HG03558 (cell line): ENCODE results near the gene IRF4.

Experiments used
- ATAC-seq: cut with Tn5 transposase; IDR thresholded peaks from one replicate; pipeline ENCODE4 v1.9.1; 2021; ENCODE audit warnings: moderate number of reproducible peaks; ENCODE audit not compliant: unreplicated experiment; ENCODE audit errors: extremely low read depth

The IRF4 gene

DNA sequence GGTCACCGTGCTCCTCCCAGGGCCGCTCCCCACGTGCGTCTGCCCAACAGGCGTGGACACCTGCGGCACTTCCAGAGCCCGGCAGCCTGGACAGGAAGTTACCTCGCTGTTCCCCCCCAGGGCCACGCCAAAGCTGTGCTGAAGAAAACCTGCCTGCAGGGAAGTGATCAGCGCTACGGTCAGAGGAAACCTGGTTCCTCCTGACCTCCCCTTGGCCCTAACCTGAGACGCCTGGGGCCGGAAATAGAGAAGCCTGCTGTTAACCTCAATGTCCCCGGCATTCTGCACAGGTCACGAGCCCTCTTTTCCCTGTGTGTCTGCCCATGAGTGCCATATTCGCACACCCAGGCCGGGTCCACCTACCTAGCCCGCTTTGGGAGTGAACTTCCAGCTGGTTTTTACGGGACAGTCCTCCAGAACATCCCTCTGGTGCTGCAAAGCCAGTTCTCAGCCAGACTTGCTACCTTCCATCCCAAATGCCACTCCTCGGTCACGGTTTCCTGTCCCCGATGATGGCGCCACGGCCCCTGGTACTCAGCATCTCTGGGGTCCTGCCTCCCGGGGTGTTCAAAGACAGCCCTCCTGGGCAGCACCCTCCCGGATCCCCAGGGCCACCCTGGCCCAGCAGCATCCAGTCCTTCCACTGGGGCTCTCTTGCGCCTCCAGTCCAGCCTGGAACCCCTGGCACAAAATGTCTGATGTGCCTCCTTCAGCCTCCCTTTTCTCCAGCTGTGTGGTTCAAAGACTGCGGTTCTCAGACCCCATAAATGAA lies 12.0 kb upstream of the IRF4 start:
- peak; percentile 46 for ATAC-seq

DNA sequence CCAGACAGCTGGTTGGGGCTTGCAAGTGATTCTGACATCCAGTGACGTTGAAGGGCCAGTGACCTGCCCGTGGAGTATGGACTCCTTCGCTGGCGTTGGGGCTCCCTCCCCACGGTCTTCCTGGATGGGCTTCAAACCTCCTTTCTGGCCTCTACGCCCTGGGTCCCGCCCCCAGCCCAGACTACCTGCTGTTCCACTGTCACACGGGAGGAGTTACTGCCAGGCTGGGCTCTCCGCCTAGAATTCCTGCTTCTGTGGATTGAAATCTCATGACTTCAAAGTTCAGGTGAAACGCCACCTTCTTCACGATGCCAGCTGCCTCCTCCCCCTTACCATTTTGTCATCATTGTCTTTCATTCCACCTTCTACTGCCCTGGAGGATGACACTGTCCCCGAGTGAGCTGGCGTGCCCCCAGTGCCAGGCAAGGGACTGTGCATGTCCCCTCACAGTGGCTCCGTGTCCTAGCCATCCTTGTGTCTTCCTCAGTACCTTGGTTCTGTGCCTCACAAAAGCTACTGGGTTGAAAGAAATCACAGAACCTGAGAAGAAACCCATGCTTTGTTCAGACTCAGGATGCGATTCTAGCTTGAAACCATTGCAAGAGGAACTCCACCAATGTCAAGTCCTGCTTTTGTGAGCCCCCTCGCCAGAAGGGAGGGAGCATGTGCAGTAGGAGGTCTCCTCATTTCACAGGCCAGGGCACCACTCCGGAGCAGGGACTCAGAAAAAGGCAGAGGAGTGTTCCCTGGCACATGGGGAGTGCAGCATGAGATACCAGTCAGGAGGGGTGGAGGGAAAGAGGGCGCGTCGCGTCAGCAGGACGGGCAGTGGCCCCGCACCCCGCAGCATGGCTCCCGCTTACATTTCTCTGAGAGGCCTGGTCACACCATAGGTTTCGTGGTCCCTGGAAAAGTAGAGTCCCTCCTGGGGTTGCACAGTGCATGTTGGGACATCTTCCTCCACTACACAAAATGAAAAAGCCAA lies 11.0 kb upstream of the IRF4 start:
- ATAC-seq, result no peak

DNA sequence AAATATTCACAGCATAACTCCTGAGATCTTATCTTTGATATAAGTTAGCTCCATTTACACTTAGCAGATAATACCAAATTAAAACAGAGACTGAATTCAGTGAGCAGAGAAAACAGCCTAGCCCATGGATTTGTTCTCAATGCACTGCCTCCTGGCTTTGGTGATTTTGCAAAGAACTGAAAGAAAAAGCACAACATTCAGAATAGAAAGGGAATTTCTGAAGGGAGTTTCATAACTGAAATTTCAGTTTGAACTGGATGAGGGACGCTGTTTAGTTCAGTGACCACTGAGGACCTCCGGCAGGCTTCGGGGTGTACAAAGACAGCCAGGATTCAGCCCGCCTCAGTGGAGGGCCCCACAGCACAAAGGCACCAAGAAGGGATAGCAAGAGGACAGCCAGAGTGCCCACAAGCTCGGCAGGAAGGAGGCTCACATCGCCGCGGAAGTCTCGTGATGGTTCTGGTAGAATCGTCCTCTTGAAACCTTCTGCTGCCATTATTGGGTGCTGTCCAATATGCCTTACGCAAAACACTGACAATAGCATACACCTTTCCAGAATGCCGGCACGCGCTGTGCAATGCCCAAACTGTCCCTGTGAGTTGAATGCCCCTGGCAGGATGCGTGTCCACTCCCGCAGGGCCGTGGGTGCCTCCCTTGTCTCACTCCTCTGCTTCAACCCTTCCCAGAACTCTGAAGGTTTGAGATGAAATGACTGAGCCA lies 9.7 kb upstream of the IRF4 start:
- no peak for ATAC-seq

DNA sequence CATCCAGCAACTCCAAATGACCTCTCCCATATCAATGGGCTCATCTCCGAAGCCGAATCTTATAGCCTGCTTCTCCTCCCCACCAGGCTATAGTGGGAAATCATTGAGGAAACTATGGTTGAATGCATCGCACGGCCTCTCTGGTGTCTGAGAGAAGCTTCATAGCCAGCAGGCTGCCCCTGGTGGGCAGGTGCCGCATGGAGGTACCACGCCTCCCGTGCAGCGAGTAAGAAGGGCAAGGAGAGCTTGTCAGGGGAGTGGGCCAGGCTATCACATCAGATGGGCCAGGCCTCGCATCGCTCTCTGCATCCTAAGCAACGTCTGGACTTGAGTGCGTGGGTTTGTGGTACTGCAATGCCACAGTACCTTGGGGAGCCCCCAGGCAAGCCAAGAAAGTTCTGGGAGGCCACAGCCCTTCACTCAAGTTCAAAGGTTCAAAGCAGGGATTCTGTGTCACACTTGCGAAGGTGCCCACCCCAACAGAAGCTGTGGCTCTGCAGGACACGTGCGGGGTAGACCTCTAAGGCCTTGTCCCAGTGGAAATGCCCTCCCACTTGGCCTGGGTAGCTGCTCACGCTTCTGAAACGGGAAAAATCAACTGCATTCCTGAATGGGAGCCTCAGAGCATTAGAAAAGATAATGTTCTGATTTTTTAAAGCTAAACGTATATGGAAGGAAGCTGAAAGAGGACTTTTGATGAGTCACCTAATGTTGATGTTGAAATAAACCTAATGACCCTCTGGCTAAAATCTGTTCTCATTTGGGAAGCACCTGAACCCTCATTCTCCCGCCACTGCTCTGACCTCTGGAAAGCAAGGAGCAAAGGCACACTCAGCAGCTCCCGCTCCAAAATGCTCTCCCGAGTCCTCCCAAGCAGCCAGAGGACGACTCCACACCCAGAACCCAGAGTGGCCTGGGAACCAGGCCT lies 8.4 kb upstream of the IRF4 start:
- ATAC-seq, result no peak

DNA sequence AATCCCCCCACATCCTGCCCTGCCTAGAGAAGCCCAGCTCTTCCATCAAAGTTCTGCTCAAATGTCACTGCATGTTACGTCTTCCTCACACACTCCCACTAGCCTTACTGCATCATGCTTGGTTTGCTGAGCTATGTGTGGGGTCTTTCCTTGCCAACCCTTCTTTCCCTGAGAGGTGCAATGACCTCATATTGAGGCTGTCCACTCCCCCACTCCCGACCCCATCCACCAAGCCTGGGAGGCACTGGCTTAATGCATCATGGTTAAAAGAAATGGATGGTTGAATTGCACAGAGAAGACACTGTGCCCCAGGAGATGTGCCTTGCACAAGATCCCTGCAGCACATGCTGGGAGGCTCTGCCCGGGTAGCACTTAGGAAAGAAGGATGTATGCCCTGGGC lies 7.7 kb upstream of the IRF4 start:
- ATAC-seq, result no peak

DNA sequence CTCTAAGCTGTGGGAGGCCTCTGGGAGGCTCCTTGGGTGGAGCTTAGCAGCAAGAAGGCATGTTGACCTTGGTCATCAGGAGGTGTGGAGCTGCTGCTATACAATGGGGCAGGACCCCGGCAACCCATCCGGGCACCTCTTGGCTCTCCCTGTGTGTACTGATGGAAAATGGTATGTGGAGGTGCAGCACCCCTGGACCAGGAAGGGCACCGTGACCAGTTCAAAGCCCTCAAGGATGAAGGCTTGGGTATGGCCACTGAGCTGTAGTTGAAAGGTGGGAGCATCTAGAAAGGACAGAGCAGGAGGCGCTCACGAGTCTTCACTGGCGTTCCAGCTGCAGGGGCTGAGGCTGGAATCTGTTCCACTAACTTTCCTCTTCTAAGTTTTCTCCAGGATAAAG lies 6.7 kb upstream of the IRF4 start:
- ATAC-seq, result no peak

DNA sequence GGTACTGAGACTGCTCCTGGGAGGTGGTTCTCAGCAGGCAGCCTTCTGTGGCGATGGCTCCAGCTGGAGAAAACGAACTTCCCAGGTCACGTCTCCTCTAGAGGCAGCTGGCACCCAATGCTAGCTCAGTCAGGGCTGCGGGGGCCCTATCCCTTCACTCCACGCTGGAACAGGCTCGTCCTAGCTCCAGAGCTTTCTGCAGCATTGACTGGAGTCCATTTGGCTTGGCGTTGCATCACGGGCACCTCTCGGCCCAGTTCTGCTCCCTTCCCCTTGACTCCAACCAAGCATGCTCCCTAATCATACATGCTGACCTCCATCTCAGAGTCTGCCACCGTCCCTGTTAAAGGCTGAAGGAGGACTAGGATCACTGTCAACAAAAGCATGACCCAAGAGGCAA lies 5.9 kb upstream of the IRF4 start:
- ATAC-seq, result no peak

DNA sequence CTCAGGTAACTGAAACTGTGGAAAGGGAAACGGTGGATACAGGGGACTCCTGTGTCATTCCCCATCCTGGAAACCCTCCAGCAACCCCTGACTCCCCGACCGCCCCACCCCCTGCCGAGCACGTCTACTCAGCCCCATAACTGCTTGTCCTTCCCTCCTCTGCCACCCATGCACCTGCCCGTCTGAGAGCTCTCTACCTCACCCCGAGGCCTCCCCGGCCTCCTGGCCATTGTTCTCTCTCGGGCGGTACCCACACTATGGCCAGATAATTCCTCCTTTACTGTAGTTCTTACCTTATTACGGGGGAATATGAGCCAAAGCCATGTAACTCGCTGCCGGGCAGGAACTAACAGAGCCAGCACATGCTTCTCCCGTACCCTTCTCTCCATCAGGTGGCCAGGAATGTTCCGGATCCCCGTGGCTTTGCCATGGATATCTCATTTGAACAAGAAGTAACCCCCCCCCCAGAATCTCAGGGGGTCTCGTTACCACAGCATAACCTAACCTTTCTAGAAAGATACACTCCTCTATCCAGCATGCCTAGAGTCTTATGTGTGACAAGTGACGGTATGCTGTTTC lies 4.8 kb upstream of the IRF4 start:
- no peak for ATAC-seq

DNA sequence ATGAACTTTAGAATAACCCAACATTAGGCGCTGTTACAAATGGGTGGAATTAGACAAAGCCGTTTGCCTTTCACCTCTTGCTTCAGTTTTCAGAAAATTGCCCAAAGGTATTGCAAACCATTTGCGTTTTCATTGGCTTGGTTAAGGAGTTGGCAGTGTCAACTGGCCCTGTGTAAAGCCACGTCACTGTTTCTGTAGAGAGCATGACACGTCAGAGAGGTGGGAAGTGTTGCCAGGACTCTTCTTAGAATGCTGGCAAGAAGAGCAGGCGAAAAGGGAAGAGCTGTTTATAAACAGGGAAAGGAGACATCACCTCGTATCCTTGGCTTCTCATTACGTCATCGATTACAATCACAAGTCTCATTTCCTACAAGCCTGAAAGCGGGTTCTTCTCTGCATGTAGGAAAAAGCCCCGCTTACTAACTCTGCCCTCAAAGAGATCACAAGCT lies 4.2 kb upstream of the IRF4 start:
- no peak for ATAC-seq

DNA sequence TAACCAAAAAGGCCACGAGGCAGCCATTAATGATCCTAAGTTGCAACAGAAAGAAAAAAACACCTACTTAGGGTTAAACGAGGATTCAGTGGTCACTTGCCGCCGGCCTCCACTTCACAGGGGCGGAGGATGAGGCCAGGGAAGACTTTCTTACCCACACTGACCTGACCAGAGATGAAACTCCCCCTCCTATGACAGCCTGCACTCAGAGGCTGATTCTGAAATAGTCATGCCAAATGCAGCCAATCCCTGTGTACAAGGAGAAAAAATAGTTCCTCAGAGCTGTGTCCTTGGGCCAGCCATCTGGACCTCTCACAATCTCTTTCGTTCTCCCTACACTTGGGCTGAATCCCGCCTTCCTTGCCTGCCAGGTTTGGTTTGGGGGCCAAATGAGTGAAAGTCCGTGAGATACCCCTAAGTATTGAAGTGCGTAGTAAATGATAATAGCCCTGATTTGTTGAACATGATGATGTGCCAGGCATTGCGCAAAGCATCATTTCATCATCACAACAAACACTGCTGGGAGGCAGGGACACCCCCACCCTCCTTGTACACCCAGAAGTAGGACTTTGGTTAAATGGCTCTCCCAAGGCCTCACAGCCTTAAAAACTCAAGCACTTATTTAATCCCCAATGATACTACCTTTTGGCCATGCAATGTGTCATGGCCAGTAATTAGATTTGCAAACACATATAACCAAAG lies 3.2 kb upstream of the IRF4 start:
- no peak for ATAC-seq

DNA sequence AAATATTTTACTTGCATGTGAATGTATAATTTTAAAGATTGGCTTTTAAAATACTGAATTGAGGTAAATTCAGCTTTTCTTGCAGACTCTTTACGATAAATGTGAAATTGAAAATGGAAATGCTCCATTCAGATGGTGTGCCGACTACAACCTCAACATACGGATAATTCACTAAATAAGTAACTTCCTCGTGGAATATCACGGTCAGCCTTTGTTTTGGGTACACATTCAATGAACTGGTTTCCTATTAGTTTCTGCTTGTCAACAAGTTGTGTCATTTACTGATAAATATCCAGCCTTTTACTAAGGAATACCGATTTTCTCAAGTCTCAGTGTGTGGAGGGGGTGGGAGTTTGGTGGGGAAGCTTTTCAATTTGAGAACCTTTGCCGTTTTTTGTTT lies 2.4 kb upstream of the IRF4 start:
- ATAC-seq, result no peak

DNA sequence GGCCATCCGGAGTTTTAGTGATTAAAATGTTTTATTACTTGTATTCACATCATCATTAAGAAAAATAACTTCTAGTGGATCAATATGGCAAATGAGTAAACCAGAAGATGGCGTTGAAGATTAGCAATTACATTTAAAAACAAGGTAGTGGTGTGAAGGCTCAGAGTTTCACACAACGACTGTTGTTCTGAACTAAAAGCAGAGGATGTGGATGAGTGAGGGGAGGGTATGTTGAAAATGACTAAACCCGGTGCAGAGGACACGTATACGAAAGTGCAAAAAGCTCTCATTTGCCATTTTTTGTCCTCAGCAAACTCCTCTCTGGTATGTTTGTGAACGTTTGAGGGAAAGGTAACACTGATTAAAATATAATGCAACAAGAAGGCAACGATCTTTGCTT lies 1.9 kb upstream of the IRF4 start:
- ATAC-seq, result no peak

DNA sequence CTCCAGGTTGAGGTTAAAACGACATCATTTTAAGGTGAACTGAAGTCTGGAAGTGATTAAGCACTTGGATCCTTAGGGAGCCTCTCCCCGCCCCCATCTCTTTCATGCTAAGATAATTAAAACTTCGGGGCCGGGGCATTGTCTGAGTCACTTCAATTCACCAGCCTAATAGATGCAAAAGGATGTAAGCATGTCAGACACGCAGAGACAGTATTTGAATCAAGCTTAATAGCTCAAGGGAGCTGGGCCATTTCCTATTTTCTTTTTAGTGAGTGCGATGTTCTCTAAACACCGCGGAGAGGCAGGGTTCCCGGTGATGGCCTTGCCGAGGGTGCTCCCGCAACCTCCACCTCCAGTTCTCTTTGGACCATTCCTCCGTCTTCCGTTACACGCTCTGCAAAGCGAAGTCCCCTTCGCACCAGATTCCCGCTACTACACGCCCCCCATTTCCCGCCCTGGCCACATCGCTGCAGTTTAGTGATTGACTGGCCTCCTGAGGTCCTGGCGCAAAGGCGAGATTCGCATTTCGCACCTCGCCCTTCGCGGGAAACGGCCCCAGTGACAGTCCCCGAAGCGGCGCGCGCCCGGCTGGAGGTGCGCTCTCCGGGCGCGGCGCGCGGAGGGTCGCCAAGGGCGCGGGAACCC lies 516 bp upstream of the IRF4 start:
- ATAC-seq, result no peak

DNA sequence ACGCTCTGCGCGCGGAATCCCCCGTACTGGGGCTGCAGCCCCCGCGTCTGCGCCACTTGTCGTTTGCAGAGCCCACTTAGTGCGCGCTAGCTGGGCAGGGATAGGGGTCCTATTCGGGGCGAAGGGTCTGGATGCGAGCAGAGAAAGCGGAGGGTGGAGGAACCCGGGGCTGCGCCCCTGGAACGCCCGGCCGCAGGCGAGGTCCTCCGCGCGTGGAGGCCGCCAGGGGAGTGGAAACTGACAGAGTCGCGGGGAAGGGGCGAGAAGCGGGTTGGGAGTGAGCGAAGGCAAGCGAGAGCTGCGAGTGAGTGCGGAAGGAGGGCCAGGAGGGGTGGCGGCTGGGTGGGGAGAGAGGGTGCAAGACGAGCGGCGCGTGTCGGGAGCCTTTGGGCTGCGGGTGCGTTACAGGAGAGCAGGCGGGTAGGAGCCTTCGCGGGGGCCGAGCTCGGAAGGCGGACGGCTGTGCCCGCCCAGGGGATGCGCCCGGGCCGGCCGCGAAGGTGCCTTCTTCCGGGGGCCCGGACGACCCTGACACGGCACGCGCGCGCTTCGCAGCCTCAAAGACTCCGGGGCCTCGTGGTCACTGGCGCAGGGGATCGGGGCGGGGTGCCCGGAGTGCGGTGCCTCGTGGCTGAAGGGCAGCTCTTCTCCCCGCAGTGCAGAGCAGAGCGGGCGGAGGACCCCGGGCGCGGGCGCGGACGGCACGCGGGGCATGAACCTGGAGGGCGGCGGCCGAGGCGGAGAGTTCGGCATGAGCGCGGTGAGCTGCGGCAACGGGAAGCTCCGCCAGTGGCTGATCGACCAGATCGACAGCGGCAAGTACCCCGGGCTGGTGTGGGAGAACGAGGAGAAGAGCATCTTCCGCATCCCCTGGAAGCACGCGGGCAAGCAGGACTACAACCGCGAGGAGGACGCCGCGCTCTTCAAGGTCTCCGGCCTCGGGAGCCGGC lies 1.2 kb downstream of the IRF4 start:
- no peak for ATAC-seq

DNA sequence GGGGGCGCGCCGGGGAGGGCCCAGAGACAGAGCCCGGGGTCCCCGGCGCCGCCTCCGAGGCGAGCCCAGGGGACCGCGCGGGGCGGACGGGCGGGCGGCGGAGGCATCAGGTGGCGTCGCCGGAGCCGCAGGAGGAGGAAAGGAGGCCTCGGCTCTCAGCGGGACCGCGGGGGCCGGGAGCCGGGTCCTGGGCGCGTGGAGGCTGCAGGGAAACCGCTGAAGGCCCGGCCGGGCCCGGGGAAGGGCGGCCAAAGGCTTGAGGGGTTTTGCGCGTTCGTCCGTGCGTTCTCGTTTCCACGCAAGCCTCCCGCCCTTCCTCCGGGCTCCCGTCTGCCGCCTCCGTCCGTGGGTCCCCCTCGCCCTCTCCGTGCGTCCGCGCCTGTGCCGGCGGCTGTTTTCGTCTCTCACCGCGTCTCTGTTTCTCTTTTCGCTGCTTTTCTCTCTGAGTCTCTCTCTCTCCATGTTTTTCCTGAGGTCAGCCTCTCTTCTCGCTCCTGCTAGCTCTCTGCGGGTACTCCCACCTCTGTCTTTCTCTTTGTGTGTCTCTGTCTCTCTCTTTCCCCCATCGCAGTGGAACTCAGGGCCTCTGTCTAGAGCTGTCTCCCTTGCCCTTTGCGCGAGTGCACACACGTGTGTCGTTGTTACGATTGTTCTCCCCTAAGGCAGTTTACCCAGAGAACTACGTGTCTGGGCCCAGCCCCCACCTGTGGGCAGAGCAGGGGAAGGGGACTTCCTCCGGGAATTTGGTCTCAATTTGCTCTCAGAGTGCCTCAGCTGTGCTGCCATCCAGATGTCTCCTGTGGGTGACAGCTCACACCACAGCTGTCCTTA lies 2.1 kb downstream of the IRF4 start:
- ATAC-seq, result no peak

DNA sequence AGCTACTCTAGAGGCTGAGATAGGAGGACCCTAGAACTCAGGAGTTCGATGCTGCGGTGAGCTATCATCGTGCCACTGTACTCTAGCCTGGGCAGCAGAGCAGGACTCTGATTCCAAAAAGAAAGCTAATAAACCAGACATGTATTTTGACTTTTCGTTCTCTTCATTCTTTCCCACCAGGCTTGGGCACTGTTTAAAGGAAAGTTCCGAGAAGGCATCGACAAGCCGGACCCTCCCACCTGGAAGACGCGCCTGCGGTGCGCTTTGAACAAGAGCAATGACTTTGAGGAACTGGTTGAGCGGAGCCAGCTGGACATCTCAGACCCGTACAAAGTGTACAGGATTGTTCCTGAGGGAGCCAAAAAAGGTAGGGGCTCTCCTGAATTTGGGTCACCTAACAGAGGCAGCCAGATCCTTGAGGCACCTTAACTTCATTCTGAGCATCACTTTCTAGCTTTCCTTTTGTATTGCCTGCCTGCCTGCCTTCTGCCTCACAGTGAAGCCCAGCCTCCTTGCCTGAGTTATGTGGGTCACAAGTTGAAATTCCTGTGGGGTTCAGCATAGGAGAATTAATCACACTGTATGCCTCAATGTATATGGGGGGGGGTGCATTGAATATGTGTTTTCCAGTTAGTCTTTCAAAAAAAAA lies 3.2 kb downstream of the IRF4 start:
- no peak for ATAC-seq
